Urinary bladder (tissue), 4 donors: Measurements from ENCODE around the gene KLHDC7A. TPM values are rescaled to one million over a fixed set of nuclear protein-coding genes. Genes with fewer than 3 reads are reported as not detected.

Experiments
- DNase-seq: peaks from one replicate; pipeline ENCODE4 v3.0.0-alpha.2; 2015; ENCODE audit errors: extremely low spot score
- H3K27ac ChIP-seq: one replicate; pipeline ENCODE4 v1.5.1; 2013; ENCODE audit warnings: low read depth, mild to moderate bottlenecking, moderate library complexity
- H3K36me3 ChIP-seq: one replicate; pipeline ENCODE4 v1.6.1; 2013; ENCODE audit warnings: mild to moderate bottlenecking, moderate library complexity; ENCODE audit not compliant: insufficient read depth
- H3K4me1 ChIP-seq: one replicate; pipeline ENCODE4 v1.6.1; 2013; ENCODE audit warnings: mild to moderate bottlenecking, moderate library complexity; ENCODE audit not compliant: insufficient read depth
- H3K4me3 ChIP-seq: one replicate; pipeline ENCODE4 v1.5.1; 2013; ENCODE audit warnings: low read depth, low read length
- WGBS: extraction: QIAGEN DNeasy Blood & Tissue Kit; methylation state at CpG from one replicate; pipeline ENCODE4 v1.1.7; 2013; 5-methylcytosine and 5-hydroxymethylcytosine counted together
- polyA plus RNA-seq: library from polyadenylated mRNA; stranded (reverse); fragments of 200-250 nt; gene quantifications from one replicate; pipeline ENCODE4 v1.2.3, GENCODE V29; 2013
- total RNA-seq: library from RNA; depleted of rRNA; stranded (reverse); fragments of >200 nt; gene quantifications from one replicate; pipeline ENCODE4 v1.2.3, GENCODE V29; 2014
- donor health status: healthy with polysubstance abuse.
- donor health status: healthy.

KLHDC7A gene
- total and polyA plus RNA-seq, 2 donors, result 0.98 to 3.3 TPM

DNA sequence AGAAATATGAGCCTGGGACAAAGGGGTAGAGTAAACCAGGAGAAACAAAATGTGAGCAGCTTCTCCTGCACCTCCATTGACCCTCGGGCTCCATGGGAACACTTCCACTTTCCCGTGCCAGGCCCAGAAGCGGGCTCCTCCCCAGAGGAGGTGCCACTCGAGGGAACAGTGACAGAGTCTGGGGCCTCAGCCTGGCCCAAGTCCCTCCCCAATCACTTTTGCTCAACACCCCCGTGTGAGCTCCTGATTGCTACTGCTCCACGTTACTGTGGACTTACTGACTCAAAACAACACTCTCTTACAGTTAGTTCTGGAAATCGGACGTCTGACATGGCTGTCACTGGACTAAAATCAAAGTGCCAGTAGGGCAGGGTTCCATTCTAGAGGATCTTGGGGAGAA lies 17.7 kb upstream of the KLHDC7A start:
- Histone ChIP-seq H3K27ac (no peak overlapping the region), H3K4me3 (no peak overlapping the region), H3K4me1 (no peaks in the 10 kb centered on the region), H3K36me3 (no peaks in the 10 kb centered on the region)
- DNase-seq, result no peak
- 73% methylated on average over 8 of the region's 8 CpGs for WGBS

DNA sequence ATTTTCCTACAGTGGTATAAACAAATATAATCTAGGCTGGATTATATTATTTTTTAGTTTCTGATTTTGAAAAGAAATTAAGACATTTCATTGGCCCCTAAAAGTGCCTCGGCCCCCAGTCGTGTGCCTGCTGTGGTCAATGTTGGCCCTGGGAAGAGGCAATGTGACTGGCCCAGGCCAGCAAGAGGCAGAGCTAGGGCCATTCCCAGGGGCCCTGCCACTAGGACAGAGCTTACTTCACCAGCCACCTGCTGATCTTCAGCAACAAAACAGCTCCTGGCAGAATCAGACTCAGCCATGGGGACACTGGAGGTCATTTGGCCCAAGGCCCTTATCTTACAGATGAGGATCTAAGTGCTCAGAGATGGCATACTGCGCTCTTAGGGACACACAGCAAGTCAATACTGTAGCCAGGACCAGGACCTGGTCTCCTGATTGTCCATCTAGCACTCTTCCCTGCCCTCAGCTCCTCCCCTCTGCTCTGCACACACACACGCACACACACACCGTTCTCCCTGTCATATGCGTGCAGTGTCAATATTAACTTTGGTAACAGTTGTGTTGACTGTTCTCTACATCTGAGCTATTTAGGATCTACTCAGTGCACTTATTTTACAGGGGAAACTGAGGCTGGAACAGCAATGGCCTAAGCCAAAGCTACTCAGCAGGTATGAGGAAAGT lies 16.6 kb upstream of the KLHDC7A start:
- H3K27ac ChIP-seq, result peak overlapping the region; percentile 81
- 80% methylated on average over 6 of the region's 6 CpGs for WGBS

DNA sequence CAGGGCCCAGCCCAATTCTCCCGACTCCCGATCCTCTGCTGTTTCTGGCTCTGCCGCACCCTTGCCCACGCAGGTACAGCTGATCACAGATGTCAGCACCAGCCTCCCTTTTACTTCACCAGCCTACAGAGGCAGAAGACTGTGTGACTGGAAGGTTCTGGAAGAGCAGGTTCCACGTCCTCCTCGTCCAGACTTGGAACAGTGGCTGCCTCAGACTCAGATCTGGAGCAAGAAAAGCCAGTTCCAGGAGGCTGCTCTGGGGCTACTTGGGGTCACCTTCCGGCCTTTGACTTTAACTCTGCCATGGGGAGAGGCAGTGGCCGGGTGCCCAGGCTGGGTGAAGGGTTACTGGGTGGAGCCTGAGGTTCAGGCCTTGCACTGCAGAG lies 16.1 kb upstream of the KLHDC7A start:
- H3K4me3 ChIP-seq, result no peak overlapping the region
- WGBS, result 78% methylated on average over 8 of the region's 8 CpGs
- H3K36me3 ChIP-seq, result no peaks in the 10 kb centered on the region
- peak overlapping the region; percentile 81 for H3K27ac ChIP-seq
- no peaks in the 10 kb centered on the region for H3K4me1 ChIP-seq
- DNase-seq, result no peak

More for the DNA sequence above, 16.6 kb upstream of the KLHDC7A start:
- Histone ChIP-seq H3K4me1 (no peaks in the 10 kb centered on the region), H3K4me3 (no peak overlapping the region), H3K36me3 (no peaks in the 10 kb centered on the region)
- DNase-seq, result no peak

DNA sequence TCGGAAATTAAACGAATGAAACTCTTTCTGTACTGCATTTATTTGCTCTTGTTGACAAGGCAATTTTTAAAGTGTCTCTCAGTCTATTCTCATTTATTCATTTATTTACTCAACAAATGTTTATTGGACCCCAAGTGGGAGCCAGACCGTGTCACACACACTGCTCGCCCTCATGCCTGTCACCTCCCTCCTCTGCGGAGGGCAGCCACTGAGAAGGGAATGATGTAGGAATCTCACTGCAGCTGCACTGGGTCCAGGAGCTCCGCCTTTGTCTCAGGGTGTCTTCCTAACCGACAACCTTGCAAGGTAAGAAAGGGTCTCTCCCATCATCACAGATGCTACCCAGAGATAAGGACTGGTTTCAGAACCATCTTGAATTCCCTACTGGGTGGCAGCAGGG lies 14.1 kb upstream of the KLHDC7A start:
- H3K36me3 ChIP-seq, result no peaks in the 10 kb centered on the region
- H3K4me3 ChIP-seq, result no peak overlapping the region
- 62% methylated on average over 7 of the region's 7 CpGs for WGBS
- no peak overlapping the region for H3K27ac ChIP-seq
- no peaks in the 10 kb centered on the region for H3K4me1 ChIP-seq
- no peak for DNase-seq

DNA sequence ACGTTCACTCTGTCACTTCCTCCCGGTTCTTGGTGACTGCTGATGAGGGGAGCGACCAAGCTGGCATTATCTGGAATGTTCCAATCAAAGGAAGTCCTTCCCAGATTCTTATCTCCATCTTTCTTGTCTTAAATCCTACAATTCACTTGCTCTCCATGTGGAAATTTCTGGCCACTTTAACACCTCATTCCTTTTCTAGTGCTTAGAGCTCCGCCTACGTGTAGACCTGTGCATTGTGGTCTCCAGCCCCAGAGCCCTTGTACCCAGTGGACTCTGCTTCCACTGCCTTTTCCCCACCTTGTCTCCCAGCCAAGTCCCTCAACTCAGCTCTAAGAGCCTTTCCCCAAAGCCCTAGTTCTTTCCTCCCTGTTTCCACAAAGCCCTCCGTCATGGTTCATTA lies 12.2 kb upstream of the KLHDC7A start:
- Histone ChIP-seq H3K27ac (no peak overlapping the region), H3K4me3 (no peak overlapping the region), H3K36me3 (no peaks in the 10 kb centered on the region), H3K4me1 (no peaks in the 10 kb centered on the region)
- DNase-seq, result no peak
- WGBS, result 68% methylated on average over 6 of the region's 6 CpGs

DNA sequence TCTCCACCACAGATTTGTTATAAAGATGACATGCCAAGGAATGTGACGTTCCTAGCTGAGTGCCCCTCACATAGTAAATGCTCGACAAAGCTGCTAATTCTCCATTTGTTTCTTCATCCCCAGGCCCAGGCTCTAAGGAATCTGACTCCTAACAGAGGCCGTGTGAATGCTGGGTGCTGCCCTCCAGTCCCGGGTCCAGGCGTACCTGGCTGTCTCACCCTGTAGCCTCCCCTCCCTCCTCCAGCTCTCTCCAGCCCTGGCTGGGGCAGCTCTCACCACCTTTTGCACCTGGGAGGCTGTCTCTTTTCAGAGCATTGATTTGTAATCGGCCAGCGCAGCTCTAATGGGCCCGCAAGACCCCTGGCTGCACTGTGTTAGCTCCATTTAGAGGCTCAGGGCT lies 11.2 kb upstream of the KLHDC7A start:
- Histone ChIP-seq H3K4me3 (no peak overlapping the region), H3K4me1 (no peaks in the 10 kb centered on the region), H3K27ac (no peak overlapping the region), H3K36me3 (no peaks in the 10 kb centered on the region)
- 63% methylated on average over 8 of the region's 8 CpGs for WGBS
- no peak for DNase-seq

DNA sequence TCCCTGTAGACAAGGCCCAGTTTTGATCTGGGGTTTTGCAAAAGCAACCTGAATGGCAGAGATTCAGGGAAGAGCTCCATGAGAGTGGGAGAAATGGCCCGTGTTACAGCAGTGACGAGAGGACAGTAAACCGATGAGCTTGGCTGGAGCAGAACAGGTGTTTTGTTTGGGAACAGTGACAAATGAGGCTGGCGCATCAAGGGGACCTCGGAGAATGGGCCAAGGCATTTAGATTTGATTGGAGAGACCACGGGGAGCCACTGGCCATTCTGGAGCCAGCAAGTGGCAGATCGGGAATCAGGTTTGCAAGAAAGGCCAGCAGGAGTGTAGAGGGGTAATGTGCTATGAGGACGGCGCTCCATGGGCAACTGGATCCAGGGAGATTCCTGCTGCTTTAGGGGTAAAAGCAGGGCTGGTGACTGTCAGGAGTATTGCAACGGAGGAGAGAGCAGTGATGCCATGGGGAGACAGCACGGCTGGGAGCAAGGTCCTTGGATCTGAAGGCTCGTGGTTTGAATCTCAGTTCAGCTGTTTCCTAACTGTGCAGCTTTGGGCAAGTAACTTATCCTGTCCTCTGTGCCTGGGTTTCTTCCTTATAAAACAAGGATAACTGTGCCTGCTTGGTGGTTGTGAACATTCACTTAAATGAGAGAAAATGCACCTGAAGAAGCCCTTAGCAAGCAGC lies 9.9 kb upstream of the KLHDC7A start:
- no peak overlapping the region for H3K27ac ChIP-seq
- no peaks in the 10 kb centered on the region for H3K4me1 ChIP-seq
- WGBS, result 63% methylated on average over 12 of the region's 12 CpGs
- DNase-seq, result no peak
- no peaks in the 10 kb centered on the region for H3K36me3 ChIP-seq
- H3K4me3 ChIP-seq, result no peak overlapping the region

DNA sequence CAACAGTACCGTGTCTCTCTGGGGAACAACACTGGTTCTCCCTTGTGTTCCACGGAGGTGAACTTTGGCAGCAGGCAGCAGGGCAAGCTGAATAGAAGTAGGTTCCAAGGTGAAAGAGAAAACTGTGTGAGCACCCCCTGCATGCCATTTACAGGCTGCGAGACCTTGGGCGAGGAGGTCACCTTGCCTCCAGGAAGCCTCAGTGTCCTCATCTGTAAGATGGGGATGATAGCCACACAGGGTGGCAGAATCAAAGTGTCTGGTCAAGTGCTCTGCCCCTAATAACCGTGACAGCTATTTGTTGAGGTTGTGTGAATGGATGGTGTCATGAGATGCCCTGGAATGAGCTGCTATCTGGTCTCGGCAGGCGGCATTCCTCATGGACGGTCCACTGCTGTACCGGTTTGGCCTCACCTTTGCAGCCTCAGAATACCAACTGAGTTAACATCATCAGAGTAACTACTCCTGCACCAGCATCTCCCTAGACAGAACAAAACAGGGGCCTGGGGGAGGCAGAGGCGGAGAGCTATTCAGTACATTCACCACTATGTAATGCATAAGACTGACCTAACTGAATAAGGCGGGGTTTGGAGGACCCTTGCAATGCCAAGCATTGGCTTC lies 7.4 kb upstream of the KLHDC7A start:
- 78% methylated on average over 11 of the region's 11 CpGs for WGBS
- no peak for DNase-seq
- Histone ChIP-seq H3K4me1 (no peaks in the 10 kb centered on the region), H3K4me3 (no peak overlapping the region), H3K27ac (no peak overlapping the region), H3K36me3 (no peaks in the 10 kb centered on the region)

DNA sequence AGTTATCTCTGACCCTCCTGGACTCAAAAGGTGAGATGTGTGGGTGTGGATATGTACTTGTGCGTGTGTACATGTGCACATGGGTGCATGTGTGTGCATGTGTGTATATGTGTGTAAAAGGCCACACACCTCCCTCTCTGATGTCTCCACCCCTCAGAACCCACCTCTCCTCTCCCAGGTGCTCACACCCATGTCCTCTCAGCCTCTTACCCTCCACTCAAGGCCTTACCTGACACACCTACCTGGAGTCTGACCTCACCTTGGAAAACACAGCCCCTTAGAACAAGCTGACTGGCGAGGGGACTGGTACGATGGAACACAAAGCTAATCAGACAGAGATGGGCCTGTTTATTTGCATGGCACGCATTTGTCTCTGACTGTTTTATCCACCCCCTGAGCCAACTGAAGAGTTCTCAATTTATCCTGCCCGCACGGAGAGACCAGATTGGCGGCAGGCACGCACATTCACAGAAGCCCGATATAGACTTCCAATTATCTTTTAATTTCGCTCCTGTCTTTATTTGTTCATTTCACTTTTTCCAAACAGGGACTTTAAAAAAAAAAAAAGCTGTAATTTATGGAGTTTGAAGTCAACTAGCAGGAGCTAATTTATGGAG lies 6.1 kb upstream of the KLHDC7A start:
- WGBS, result 91% methylated on average over 10 of the region's 10 CpGs
- no peaks in the 10 kb centered on the region for H3K4me1 ChIP-seq

DNA sequence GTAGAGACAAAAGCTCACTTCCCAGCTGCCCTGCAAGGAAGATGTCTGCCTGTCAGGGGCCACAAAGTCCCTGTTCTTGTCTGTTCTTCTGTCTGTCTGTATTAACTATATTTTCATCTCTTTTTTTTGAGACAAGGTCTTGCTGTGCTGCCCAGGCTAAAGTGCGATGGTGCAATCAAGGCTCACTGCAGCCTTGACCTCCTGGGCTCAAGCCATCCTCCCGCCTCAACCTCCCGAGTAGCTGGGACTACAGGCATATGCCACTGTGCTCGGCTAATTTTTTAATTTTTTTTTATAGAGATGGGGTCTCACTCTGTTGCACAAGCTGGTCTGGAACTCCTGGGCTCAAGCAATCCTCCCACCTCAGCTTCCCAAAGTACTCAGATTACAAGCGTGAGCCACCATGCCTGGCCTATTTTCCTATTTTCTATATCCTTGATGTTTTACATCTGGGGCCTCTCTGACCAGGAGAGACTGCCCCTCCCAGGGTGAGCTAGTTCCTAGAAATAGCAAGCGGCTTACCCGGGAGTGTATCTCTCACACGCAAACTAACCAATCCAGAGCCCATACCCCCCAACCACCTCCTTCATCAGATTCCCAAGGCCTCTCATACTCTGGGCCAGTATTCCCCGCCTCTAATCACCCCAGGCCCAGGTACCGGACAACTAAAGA lies 5.4 kb upstream of the KLHDC7A start:
- Histone ChIP-seq H3K27ac (no peak overlapping the region), H3K4me3 (no peak overlapping the region), H3K4me1 (no peaks in the 10 kb centered on the region), H3K36me3 (no peaks in the 10 kb centered on the region)
- 65% methylated on average over 10 of the region's 10 CpGs for WGBS
- no peak for DNase-seq

More for the DNA sequence above, 6.1 kb upstream of the KLHDC7A start:
- Histone ChIP-seq H3K27ac (no peak overlapping the region), H3K36me3 (no peaks in the 10 kb centered on the region), H3K4me3 (no peak overlapping the region)
- DNase-seq, result no peak

DNA sequence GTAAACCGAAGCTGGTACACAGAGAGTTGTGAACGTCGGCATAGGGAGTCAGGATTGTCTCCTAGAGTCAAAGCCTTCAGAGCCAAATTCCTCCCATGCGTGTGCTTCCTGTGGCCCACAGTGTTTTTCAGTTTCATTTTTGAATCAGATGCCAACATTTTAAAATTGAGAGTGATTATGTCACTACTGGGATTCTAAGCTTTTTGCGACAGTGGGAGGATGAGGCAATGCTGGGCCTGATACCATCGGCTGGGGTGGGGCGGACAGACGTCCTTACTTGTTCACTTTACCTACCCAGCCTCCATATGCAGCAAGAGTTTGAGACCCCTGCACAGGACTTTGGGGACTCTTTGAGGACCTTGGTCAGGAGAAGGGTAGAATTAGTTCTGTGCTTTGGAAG lies 1.3 kb upstream of the KLHDC7A start:
- H3K4me3 ChIP-seq, result no peak overlapping the region
- peak overlapping the region; percentile 48 for H3K27ac ChIP-seq
- no peak for DNase-seq
- no peaks in the 10 kb centered on the region for H3K36me3 ChIP-seq
- no peaks in the 10 kb centered on the region for H3K4me1 ChIP-seq
- WGBS, result 74% methylated on average over 8 of the region's 8 CpGs

DNA sequence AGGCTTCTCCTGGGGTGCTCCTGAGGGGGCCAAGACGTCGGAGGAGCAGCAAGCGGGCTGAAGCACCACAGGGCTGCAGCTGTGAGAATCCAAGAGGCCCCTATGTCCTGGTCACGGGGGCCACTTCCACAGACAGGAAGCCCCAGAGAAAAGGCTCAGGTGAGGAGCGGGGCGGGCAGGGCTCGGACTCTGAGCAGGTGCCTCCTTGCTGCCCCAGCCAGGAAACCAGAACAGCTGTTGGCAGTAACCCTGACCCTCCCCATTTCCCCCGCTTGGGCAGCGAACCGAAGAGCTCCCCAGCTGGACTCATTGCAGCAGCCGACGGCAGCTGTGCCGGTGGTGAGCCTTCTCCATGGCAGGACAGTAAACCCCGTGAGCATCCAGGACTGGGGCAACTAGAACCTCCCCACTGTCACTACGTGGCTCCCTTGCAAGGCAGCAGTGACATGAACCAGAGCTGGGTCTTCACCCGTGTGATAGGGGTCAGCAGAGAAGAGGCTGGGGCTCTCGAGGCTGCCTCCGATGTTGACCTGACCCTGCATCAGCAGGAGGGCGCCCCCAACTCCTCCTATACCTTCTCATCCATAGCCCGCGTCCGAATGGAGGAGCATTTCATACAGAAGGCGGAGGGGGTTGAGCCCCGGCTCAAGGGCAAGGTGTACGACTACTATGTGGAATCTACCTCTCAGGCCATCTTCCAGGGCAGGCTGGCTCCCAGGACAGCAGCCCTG lies 625 bp downstream of the KLHDC7A start:
- 71% methylated on average over 25 of the region's 25 CpGs for WGBS
- no peak overlapping the region for H3K4me3 ChIP-seq
- no peaks in the 10 kb centered on the region for H3K4me1 ChIP-seq
- no peak for DNase-seq
- no peaks in the 10 kb centered on the region for H3K36me3 ChIP-seq
- H3K27ac ChIP-seq, result no peak overlapping the region
